Measurements from ENCODE around the gene EIF3M. TPM values are rescaled to one million over a fixed set of nuclear protein-coding genes. Genes with fewer than 3 reads are reported as not detected.

The EIF3M gene
- total and polyA plus RNA-seq, 2 donors from 2014 or later = 168 to 300 TPM

- TF ChIP-seq, protein P1, sequence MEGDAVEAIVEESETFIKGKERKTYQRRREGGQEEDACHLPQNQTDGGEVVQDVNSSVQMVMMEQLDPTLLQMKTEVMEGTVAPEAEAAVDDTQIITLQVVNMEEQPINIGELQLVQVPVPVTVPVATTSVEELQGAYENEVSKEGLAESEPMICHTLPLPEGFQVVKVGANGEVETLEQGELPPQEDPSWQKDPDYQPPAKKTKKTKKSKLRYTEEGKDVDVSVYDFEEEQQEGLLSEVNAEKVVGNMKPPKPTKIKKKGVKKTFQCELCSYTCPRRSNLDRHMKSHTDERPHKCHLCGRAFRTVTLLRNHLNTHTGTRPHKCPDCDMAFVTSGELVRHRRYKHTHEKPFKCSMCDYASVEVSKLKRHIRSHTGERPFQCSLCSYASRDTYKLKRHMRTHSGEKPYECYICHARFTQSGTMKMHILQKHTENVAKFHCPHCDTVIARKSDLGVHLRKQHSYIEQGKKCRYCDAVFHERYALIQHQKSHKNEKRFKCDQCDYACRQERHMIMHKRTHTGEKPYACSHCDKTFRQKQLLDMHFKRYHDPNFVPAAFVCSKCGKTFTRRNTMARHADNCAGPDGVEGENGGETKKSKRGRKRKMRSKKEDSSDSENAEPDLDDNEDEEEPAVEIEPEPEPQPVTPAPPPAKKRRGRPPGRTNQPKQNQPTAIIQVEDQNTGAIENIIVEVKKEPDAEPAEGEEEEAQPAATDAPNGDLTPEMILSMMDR (IDR thresholded peaks at IDR 0.05; ENCODE audit: borderline replicate concordance, extremely low read depth, insufficient read depth) = no peak
- peak in 2 of 5 donors; percentile 55 to 65 for DNase-seq
- peaks cover 0 to 8% (median 0%) of the 10 kb centered on the region in 3 donors for H3K4me1 ChIP-seq (ENCODE audit: control insufficient read depth in 2 of 3, insufficient read depth in 2 of 3, low read depth in 1 of 3, low read length in 3 of 3)
- intact Hi-C loops (cut with DNase I) = no loop called here
- no peaks in the 10 kb centered on the region for H3K27me3 ChIP-seq (ENCODE audit: control insufficient read depth, insufficient read depth, low read length)
- FAIRE-seq = peak; percentile 57
- H3K9me3 ChIP-seq (ENCODE audit: control insufficient read depth in 2 of 3, insufficient read depth in 1 of 3, low read length in 3 of 3) = no peaks in the 10 kb centered on the region
- H3K4me3 ChIP-seq (ENCODE audit: low read length in 3 of 3) = no peak overlapping the region
- no peak overlapping the region for H3K27ac ChIP-seq (ENCODE audit: low read depth in 2 of 2, low read length in 2 of 2)
- H3K9ac ChIP-seq (ENCODE audit: low read length in 3 of 3) = no peak overlapping the region
- no peaks in the 10 kb centered on the region for H3K36me3 ChIP-seq (ENCODE audit: control insufficient read depth in 2 of 3, insufficient read depth in 3 of 3, low read length in 3 of 3)
Observed at GRCh38 chr11:32615422-32615821, 31.8 kb downstream of the EIF3M start.

- FAIRE-seq = no peak
- no peak for DNase-seq
- intact Hi-C loops (cut with DNase I) = no loop called here
Observed at GRCh38 chr11:32616903-32617302, 33.3 kb downstream of the EIF3M start.

GRCh38 chr11:32630844-32631243 lies 47.2 kb downstream of the EIF3M start:
- DNase-seq (no peak), FAIRE-seq (no peak)
- Histone ChIP-seq H3K9me3 (ENCODE audit: control insufficient read depth in 2 of 3, insufficient read depth in 1 of 3, low read length in 3 of 3) (no peaks in the 10 kb centered on the region), H3K27me3 (ENCODE audit: control insufficient read depth, insufficient read depth, low read length) (no peaks in the 10 kb centered on the region), H3K4me3 (ENCODE audit: low read length in 3 of 3) (no peak overlapping the region), H3K9ac (ENCODE audit: low read length in 3 of 3) (no peak overlapping the region), H3K4me1 (ENCODE audit: control insufficient read depth in 2 of 3, insufficient read depth in 2 of 3, low read depth in 1 of 3, low read length in 3 of 3) (no peaks in the 10 kb centered on the region), H3K36me3 (ENCODE audit: control insufficient read depth in 2 of 3, insufficient read depth in 3 of 3, low read length in 3 of 3) (no peaks in the 10 kb centered on the region), H3K27ac (ENCODE audit: low read depth in 2 of 2, low read length in 2 of 2) (no peak overlapping the region)
- intact Hi-C loops (cut with DNase I) = no loop called here
- TF ChIP-seq, protein P1 (IDR thresholded peaks at IDR 0.05; ENCODE audit: borderline replicate concordance, extremely low read depth, insufficient read depth) = no peak

More at GRCh38 chr11:32616903-32617302, 33.3 kb downstream of the EIF3M start:
- TF ChIP-seq, protein P1 (IDR thresholded peaks at IDR 0.05; ENCODE audit: borderline replicate concordance, extremely low read depth, insufficient read depth) = no peak
- H3K9ac ChIP-seq (ENCODE audit: low read length in 3 of 3) = no peak overlapping the region
- no peaks in the 10 kb centered on the region for H3K9me3 ChIP-seq (ENCODE audit: control insufficient read depth in 2 of 3, insufficient read depth in 1 of 3, low read length in 3 of 3)
- no peak overlapping the region for H3K27ac ChIP-seq (ENCODE audit: low read depth in 2 of 2, low read length in 2 of 2)
- H3K4me3 ChIP-seq (ENCODE audit: low read length in 3 of 3) = no peak overlapping the region
- peaks cover 0 to 8% (median 0%) of the 10 kb centered on the region in 3 donors for H3K4me1 ChIP-seq (ENCODE audit: control insufficient read depth in 2 of 3, insufficient read depth in 2 of 3, low read depth in 1 of 3, low read length in 3 of 3)
- no peaks in the 10 kb centered on the region for H3K36me3 ChIP-seq (ENCODE audit: control insufficient read depth in 2 of 3, insufficient read depth in 3 of 3, low read length in 3 of 3)
- H3K27me3 ChIP-seq (ENCODE audit: control insufficient read depth, insufficient read depth, low read length) = no peaks in the 10 kb centered on the region

DNA sequence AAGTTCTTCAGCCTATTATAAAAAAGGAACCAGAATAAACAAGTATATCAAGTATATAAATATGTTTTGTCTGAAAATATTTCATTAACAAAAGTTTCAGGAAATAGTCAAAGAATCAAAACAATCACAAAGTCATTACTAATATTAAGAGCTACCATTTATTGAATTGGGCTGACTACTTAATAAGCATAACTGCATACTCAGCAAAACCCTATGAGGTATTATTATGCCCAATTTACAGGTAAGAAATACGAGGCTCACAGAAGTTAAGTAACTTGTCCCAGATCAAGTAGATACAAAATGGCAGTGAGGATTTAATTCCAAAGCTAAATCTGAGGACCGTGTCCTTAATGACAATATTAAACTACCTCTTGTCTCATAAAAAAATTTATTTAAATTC lies 52.2 kb downstream of the EIF3M start:
- H3K27me3 ChIP-seq (ENCODE audit: control insufficient read depth, insufficient read depth, low read length) = no peaks in the 10 kb centered on the region
- DNase-seq (no peak), FAIRE-seq (no peak)
- no peaks in the 10 kb centered on the region for H3K36me3 ChIP-seq (ENCODE audit: control insufficient read depth in 2 of 3, insufficient read depth in 3 of 3, low read length in 3 of 3)
- intact Hi-C loops (cut with DNase I) = no loop called here
- H3K9me3 ChIP-seq (ENCODE audit: control insufficient read depth in 2 of 3, insufficient read depth in 1 of 3, low read length in 3 of 3) = no peaks in the 10 kb centered on the region
- H3K4me1 ChIP-seq (ENCODE audit: control insufficient read depth in 2 of 3, insufficient read depth in 2 of 3, low read depth in 1 of 3, low read length in 3 of 3) = no peaks in the 10 kb centered on the region
- H3K27ac ChIP-seq (ENCODE audit: low read depth in 2 of 2, low read length in 2 of 2) = no peak overlapping the region
- no peak overlapping the region for H3K9ac ChIP-seq (ENCODE audit: low read length in 3 of 3)
- TF ChIP-seq, protein P1 (IDR thresholded peaks at IDR 0.05; ENCODE audit: borderline replicate concordance, extremely low read depth, insufficient read depth) = no peak
- H3K4me3 ChIP-seq (ENCODE audit: low read length in 3 of 3) = no peak overlapping the region
